HG03432 (cell line): ENCODE results near the gene NKX2-1.
"Not testable (repeated sequence)": the region's sequence is repeated elsewhere in the genome, so short reads cannot be mapped to it uniquely, and the experiment has no call there.

Experiments
- ATAC-seq: cut with Tn5 transposase; IDR thresholded peaks from one replicate; pipeline ENCODE4 v1.9.1; 2021; ENCODE audit warnings: mild to moderate bottlenecking, moderate library complexity; ENCODE audit not compliant: unreplicated experiment

Gene NKX2-1

DNA sequence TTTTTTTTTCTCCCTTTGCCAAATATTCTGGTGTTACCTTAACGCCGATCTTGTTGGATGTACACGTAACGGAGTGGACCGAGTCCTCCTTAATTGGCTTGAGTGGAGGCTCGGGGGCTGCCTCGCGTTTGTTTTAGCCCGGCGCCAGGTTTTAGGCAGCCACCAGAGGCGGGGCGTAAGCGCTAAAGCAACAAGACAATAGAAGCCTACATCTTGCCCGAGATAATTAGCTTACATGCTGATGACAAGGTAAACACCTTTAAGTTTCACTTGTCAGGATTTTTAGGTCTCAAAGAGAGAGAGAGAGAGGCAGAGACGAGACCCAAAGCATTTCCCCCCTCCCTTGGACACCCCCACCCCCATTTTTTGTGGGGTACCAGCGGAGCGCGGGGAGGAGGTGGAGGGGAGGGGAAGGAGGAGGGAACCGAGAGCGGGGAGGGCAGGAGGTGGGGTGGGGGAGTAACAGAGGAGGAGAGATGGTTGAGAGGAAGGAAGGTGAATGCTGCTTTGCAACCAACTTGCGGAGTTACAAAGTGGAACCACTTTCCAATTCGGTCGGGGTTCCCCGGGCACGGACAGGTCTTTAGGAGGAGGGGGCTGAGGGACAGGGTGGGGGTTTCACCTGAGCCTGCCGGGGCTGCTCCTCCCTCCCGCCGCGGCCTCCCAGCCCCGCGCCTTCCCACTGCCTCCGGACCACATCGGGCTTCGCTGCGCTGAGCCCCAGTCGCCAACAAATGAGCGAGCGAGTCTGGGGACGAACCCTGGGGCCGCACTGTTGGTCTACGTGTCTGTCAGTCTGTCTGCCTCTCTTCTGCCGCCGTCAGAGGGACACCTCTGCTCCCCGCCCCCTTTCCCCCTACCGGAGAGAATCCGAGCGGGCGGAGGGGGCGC lies at the start of gene NKX2-1:
Gene NKX2-1, minus strand, starts transcription at position 802 of the 891 bp plus-strand sequence. Its CDS starts 103 bp downstream, at position 699.
- ATAC-seq: no peak

DNA sequence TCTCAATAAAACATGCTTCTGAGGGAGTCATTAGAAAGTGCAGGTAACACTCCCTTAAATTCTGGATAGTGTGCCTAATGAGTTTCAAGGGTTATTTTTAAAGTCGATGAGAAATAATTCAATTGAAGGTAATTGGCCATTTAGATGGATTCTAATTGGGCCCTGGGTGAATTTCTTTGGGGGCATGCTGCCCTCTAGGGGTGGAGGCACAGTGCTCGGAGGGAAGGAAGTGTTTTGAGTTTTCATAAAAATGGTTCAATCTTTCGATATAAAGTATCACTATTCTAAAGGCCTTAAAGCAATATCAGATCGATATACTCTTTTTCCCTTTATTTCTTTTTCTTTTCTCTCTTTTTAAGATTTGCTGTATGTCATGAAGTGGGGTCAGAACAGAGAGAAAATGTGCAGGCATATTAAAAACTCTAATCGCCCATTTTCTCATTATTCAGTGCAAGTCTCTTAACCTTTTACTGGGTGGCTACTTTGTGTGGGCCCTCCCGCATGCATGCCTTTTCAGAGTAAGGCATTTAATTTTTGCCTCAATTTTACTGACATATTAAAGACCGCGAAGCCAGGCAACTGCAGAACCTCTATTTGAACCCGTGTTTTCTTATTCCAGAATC lies 36.9 kb upstream of the NKX2-1 start:
- ATAC-seq: no peak

DNA sequence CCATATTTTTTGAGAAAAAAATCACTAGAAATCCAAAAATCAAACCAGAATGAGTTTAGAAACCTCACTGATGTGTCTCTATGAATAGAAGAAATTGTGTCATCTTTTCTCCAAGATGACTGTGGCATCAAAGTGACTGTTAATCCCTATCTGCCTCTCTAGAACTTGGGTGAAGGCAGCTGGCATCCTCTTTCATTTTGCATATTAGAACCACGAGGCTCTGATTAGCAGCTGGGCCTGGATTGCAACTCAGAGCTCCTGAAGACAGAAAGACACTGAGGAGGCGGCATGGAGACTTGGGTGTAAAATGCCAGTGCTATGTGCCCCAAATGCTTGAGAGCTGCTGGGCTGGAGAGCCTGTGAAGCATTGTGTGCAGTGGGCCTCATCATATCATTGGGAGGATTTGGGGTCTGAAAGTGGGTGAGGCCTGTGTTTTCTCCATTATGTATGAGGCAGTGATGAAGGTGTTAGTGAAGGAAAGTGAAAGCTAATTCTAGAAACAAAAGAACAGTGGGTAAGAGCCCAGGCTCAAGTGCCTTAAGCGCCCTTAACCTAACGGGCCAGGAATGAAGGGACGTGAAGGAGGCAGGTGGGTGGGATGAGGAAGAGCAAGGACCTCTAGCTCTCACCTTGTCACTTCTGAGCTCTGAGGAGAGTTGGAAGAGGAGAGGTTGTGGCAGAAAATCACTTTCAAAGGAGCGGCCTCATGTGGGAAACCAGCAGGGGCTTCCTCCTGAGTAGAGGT lies 36.1 kb upstream of the NKX2-1 start:
- ATAC-seq: no peak

DNA sequence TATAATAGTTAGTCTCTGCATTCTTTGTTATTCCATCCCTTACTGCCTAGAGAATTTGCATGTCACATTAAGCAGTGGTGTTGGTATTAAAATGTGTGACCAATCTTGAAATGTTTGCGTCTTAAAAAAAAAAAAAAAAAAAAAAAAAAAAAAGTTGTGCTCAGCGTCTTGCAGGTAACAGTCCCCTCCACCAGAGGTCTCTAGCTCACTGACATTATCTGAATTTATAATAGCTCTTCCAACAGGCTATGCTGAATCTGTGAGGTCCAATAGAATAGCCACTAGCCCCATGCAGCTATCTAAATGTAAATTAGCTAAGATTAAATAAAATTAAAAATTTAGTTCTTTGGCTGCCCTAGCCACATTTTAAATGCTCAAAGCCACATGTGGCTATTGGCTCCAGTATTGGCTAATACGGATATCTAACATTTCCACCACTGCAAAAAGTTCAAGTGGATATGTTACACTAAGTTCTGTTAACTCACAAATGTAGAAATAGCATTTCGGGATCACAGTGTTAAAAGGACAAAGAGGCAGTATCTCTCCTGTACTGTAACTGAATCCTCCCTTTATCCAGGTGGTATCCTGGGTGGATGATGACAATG lies 33.7 kb upstream of the NKX2-1 start:
- ATAC-seq: peak; percentile 74

DNA sequence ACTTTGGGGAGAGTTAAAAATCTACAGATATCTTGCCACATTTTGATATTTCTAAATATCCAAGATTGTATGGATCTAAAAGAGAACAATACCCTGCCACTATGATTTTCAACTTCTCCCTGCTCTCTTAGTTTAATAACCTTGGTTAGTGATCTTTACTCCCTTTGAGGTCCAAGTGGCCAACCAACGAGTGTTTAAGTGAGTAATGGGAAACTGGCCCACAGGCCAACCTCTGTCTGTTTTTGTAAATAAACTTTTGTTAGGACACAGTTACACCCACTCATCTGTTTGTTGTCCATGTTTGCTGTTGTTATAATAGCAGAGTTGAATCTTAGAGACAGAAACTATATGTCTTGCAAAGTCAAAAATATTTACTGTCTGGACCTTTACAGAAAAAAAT lies 30.9 kb upstream of the NKX2-1 start:
- ATAC-seq: no peak

DNA sequence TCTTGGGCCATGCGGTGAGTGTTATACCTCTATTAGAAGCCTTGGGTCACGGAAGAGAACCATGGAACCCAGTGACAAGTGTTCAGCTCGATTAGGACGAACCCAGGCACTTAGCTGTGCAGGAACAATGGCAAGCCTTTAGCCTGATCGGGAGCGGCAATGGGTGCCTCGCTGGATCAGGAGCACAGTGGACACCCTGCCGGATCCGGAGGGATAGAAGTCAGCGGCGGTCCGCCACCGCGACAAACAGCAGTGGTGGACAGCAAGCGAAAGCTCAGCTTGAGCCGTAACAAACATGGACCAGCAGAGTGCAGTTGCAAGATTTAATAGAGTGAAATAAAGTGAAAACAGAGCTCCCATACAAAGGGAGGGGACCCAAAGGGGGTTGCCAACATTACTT lies 24.2 kb upstream of the NKX2-1 start:
- not testable (repeated sequence) for ATAC-seq

DNA sequence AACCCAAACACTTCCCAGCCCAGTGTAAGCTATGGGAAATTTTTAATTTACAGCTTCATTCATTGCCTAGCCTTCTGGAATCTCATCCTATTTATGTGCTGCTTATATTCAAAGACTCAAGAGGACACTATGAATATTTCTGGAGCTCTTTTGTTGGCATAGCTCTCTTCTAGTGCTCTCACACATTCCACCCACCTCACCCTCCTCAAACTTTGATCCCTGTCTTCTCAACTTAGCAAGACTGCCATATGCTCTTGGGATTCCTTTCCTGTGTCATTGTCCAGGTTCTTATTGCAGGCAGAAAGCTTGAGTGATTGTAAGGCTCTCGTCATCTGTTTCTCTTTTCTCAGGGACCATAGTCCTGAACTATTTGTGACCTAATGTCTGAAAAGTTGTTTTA lies 18.0 kb upstream of the NKX2-1 start:
- ATAC-seq: no peak

DNA sequence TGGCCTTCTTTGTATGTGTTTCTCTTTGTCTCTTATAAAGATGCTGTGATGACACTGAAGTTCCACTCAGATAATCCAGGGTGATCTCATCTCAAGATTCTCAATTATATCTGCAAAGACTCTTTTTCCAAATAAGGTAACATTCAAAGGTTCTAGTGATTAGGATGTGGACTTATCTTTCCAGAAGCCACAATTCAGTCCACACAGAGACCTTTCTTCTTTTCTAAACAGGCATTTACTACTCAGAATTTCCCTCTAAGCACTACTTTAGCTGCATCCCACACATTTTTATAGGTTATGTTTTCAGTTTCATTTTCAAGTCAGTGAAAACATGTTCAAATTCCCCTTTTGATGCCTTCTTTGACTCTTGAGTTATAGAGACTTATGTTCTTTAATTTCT lies 9.0 kb upstream of the NKX2-1 start:
- no peak for ATAC-seq

DNA sequence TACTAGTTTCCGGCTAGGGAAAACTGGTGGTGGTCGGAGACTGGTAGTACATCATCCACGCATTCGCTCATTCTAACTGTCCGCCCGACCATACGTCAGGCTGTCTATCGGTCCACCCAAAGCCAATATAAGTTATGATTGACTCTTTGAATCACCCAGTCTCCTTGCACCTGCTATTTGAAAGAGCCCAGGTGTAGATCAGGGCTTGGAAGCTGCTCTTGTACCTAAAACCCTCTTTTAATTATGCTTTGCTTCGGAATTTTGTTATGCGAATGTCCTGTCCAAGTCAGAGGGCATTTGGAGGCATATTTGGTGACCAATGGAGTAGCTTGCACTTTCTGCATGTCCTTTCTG lies 5.7 kb upstream of the NKX2-1 start:
- no peak for ATAC-seq

DNA sequence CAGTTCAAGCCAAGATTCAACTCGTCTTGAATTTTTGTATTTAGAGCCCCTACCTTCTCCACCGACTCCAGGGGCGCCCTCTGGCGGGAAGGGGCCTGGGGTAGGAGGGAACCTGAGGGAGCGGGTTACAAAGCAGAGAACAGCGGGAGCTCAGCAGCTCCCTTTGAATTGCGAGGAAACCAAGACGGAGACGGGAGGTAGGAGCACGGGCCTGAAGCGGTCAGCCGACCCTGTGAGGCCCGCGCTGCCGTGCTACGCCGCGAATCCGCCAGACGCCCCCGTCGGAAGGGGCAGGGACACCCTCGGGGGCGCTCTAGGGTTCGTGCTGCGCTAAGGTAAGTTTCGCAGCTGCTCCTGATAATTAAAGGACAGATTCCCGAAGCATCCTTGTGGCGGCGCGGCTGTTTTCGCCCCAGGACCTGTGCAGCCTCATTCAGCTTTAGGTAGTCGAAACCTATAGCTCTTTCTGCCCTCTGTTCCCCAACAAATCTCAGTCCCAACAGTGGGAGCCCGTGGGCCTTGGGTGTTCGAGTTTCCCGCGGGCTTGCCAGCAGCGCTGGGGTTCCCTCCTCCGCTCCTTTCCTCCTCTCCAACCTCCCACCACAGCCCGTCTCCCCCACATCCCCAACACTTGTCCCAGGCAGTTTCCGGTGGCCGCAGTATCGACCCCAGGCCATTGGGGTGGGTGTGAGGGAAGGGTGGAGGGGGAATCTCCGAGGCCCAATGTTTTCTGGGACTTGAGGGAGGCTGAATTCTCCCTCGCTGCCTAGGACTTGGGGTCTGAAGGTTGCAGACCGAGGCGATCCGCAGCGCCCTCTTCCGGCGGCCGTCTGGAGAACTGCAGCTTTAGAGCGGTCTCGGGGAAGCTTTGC lies 5.1 kb upstream of the NKX2-1 start:
- ATAC-seq: no peak

DNA sequence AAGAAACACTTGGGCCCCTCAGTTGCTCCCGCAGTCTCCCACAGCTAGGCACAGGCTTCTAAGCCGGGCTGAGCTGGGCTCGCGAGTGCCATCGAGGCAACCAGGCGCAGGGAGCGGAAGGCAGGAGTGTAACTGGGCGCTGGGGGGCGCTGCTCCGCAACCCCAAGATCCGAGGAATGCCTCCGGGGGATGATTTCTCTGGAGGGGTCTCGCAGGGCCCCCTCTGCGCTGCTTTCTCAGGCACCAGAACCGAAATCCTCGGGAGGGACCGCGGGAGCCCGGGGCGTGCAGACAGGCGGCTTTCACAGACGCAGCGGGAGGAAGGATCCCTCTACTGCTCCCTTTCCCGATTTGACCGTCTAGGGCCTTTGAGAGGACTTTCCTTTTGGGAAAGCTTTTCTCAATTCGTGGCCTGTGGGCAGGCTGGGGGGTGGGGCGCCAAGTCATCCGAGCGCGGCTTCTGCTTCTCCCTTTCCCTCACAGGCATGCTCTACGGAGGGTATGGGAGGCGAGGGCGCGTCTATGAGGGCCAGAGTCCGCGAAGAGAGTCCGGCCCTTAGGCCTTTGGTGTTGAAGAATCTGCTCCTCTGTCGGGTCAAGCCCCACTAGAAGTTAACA lies 4.3 kb upstream of the NKX2-1 start:
- ATAC-seq: no peak

DNA sequence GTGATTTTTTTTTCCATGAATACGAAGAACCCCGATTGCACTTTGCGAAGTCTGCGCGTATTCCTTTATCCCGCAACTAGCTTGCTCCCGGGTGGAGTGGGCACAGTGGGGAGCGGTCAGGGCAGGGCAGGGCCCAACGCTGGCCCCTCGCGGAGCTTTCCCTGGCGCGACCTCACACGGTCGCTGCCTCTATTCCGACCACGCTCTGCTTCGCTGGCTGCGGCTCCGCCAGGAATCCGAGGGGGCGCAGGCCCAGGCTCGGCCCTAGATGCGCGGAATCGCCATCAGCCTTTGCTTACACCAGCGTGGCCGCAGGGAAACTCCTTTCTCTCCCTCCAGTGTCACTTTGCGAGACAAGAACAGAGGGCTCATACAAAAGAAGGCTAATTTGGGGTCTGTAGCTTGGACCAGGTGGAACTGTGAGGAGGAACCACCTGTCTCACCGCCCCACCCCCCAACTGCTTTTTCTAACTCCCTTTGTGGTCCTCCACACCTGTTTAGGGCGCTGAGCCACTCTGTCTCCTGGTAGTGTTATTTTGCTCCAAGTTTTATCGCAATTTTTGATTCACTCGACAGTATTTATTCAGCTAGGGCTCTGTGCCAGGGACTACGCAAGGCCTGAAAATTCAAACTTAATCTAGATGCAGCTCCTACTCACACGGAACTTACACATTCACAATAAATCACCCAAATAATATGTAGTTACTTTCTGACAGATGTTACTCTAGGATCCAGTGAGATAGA lies 3.1 kb upstream of the NKX2-1 start:
- no peak for ATAC-seq

DNA sequence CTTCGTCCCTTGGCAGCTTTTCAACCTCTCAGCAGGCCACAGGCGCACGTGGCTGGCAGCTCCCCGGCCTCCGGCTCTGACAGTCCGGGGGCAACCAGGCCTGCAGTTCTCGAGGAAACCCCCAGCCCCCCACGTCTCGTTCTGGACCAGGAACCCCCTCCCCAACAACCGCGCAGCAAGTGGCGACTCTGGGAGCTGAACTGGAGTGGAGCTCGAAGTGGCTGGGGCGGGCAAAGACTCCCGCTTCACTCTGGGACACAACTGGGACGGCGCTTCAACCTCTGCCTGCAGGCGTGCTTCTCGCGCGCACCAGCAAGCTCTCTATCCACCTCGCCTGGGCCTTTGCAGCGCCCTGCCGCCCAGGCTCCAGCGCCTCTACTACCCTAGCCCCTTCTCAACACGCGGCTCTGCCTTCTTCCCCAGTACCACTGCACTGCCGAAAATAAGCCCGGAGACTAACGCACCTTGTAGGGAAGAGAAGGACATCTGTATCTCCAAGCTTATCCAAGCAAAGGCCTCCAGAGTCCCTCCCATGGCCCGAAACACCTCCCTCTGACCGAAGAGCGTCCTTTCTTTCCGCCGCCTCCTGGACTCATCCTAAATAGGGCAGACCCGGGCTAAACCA lies 2.4 kb upstream of the NKX2-1 start:
- ATAC-seq: no peak

DNA sequence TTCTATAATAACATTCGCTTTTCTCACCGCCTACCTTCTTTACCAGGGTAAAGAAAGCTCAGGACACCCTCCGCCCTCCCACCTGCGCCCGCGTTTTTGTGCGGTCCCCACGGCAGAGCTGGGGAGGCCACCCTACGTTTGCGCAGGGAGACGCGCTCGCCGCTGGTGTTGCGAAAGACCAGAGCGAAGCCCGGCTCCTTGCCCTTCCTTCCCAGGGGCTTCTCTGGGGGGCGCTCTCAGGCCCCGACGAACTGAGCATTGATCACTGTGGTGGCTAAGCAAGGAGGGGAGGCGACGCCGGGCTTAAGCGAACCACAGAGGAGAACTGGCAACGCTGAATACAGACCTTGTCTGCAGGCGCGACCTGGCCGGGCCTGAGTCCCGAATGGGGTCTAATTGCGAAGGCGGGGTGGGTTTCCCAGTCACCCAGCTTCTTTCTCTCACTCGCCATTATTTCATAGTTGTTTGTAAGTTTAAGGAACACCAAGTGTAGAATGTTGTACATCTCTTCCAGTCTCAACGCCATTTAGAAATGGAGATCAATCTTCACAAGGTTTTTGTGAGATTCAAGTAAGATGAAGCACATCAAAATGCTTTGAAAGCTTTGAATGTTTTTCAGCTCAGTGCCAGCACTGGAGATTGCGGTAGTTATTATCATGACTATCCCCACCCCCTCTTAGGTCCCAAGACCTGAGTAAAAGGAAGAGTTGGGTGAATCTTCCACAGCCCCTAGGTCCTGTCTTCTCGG lies 1.7 kb upstream of the NKX2-1 start:
- ATAC-seq: no peak

DNA sequence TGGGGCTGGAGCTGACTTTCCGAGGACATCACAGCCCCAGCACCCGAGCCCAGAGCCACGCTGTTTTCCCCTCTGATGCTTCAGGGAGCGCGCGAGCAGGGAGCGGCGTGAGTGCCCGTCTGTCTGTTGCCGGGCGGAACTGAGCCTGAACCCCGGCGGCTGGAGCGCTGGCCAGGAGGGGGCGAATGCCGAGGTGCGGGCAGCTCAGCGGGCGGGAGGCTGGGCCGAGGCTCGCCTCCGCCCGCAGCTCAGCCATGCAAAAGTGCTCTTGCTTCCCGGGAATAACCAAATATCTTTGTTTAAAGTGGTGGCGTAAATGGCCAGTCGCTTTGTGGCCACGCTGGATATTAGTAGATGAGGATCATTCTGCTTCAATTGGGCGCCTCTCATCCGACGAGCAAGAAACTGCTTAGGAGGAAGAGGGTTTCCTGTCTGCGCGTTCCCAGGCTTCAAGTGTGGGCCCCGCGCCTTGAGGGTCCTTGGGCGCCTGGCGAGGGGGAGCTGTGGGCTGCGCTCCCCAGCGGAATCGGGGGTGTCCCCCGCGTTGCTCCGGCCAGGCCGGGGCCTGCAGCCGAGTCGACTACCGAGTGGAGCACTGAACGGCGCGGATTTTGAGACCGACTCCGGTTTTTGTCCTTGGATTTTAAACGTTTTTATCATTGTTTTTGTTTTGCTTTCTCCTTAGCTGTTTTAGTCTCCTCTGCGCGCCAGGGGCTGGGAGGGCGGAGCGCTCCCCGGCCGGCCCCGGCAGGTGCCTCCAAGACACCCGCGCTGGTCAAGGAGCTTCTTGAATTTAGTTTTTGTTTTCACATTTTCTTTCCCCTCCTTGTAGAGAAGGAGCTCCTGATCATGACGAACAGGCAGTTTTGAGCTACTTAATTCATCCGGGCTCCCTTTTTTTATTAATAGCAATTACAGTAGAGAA lies 831 bp upstream of the NKX2-1 start:
- ATAC-seq: no peak

DNA sequence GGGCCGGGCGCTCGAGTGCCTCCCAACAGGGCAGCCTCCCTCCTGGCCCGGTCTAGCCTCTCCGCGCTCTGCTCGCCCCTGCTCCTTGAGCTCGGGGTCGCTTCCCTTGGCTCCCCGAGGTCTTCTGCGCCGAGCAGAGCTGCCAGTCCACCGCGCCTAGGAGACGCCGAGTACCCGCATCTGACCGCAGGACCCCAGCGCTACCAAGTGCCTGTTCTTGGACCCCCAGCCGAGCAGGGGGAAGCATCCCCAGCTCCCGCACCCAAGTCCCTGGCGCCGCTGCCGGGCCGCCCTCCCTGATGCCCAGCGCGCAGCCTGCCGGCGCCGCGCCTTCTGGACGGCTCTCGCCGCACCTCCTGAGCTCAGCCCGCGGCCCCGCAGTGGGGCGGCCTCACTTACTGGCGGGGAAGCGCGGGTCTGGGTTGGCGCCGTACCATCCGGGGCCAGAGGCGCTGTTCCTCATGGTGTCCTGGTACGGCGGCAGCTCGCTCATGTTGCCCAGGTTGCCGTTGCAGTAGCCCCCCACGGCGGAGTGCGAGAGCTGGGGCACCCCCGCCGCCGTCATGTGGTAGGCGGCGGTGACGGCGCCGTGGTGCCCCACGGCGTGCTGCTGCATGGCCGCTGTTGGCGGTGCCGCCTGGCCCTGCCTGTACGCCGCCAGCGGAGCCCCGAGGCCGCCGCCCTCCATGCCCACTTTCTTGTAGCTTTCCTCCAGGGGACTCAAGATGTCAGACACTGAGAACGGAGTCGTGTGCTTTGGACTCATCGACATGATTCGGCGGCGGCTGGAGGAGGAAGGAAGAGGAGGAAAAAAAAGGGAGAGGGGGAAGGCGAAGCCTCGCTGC lies 1.2 kb downstream of the NKX2-1 start:
- no peak for ATAC-seq
